Cardiac fibroblast (primary cell): ENCODE results near the gene SRRD.

Source experiments
- DNase-seq, 2 donors: peaks; one replicate each; pipeline versions ENCODE4 v3.0.0 to v3.0.0-alpha.2; 2010; ENCODE audit warnings: low read depth in 2 of 2
- H3K4me3 ChIP-seq, 2 donors: replicated peaks in 1 of 2; 1 replicate in 1 of 2; 2 replicates in 1 of 2; pipeline ENCODE4 v1.5.1; 2011; ENCODE audit warnings: low read depth in 2 of 2, low read length in 2 of 2, mild to moderate bottlenecking in 2 of 2, moderate library complexity in 1 of 2
- TF ChIP-seq, protein P1 (sequence below): IDR thresholded peaks from one replicate; pipeline ENCODE4 v1.5.1; 2011; ENCODE audit warnings: low read depth, mild to moderate bottlenecking, low read length, inconsistent platforms

Gene SRRD

DNA sequence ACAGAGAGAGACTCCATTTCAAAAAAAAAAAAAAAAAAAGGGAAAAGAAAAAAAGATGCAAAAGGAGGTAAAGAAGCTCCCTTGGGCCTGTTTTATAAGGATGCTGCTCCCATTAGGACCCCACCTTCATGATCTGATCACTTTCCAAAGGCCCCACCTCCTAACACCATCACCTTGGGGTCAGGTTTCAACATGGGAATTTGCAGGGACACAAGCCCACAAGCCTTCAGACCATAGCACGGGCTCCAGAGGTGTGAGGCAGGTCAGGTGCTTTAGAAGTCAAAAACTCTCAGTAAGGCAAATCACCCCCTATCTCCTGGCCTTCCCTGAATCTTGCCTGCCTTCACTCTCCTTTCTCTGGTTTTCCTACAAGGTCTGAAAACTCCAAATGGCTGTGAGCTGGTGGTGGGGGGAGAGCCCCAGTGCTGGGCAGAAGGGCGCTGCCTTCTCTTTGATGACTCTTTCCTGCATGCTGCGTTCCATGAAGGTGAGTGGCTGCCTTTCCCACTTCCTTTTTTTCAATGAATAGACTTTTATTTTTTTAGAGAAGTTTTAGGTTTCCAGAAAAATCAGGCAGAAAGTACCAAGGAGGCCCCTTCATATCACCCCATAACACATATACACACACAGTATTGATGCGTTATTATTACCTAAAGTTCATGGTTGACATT lies 41.5 kb upstream of the SRRD start:
- TF ChIP-seq, protein P1, sequence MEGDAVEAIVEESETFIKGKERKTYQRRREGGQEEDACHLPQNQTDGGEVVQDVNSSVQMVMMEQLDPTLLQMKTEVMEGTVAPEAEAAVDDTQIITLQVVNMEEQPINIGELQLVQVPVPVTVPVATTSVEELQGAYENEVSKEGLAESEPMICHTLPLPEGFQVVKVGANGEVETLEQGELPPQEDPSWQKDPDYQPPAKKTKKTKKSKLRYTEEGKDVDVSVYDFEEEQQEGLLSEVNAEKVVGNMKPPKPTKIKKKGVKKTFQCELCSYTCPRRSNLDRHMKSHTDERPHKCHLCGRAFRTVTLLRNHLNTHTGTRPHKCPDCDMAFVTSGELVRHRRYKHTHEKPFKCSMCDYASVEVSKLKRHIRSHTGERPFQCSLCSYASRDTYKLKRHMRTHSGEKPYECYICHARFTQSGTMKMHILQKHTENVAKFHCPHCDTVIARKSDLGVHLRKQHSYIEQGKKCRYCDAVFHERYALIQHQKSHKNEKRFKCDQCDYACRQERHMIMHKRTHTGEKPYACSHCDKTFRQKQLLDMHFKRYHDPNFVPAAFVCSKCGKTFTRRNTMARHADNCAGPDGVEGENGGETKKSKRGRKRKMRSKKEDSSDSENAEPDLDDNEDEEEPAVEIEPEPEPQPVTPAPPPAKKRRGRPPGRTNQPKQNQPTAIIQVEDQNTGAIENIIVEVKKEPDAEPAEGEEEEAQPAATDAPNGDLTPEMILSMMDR = no peak
- no peak overlapping the region for H3K4me3 ChIP-seq
- peak in 1 of 2 donors; percentile 13 for DNase-seq

GRCh38 chr22:26443901-26444690 lies 39.6 kb upstream of the SRRD start:
- DNase-seq = no peak
- TF ChIP-seq, protein P1 = no peak
- H3K4me3 ChIP-seq = no peak overlapping the region

DNA sequence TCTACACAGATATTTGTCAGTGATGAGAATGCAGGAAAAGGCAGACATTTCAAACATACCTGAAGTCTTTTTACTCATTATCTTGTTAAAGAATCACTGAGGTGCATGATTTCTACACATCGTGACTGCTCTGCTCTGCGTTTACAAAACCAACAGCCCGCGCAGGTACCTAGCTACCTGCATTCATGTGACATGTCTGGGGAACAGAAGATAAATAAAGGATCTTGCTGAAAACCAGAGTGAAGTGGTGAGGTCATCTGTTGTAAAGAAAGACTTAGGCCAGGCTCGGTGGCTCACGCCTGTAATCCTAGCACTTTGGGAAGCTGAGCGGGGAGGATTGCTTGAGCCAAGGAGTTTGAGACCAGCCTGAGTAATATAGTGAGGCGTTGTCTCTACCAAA lies 38.9 kb upstream of the SRRD start:
- DNase-seq = no peak
- no peak overlapping the region for H3K4me3 ChIP-seq
- TF ChIP-seq, protein P1 = no peak

DNA sequence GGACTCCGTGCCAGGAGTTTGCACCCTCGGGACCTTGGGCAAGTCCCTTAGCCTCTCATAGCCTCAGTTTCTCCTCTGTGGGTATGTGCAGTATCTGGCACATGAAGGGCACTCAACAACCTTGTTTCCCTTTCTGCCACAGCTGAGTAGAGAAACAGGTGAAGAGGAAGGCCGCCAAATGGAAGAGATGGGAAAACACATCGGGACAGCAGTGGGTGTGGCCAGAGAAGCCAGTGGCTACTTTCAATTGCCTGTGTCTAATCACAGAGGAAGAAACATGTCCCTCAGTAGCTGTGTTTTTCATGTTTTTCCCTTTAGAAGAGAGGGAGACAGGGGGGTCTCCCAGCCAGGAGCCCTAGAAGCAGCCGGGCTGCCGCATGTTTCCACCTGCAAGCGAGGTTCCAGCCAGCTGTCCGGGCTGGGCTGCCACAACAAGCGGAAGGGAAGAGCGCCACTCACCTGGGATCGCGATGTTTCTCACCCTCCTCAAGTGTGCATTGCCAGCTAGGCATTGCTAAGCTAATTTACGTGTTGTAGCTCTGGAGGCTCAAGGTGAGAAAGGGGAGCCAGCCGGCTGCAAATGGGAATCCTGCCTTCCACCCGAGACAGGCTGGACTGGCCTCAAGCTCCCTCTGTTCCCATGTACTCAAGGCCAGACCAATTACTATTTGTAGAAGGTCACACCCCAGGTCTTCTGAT lies 38.0 kb upstream of the SRRD start:
- TF ChIP-seq, protein P1 = no peak
- DNase-seq = no peak
- no peak overlapping the region for H3K4me3 ChIP-seq

DNA sequence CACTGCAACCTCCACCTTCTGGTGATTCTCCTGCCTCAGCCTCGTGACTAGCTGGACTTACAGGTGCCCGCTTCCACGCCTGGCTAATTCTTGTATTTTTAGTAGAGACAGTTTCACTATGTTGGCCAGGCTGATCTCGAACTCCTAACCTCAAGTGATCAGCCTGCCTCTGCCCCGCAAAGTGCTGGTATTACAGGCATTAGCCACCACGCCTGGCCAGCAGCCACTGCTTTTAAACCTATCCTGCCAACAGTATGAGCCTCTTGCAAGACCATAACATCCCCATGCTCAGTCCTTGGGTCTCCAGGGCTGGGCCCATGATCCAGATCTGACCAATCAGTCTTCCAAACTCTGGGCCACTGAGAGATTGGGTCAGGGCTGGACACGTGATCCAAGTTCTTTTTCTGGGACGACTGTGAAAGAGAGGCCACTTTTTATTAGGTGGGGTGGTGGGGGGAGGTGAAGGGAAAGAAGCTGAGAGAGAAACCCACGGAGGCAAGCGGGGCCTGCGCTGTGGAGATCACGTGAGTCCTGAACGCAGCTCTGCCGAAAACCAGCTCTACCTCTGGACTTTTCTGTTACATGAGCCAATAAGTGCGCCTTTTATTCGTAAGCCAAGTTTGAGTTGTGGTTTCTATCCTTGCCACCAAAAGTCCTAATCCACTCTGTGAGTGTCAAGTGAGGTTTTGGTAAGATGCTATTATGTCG lies 36.7 kb upstream of the SRRD start:
- H3K4me3 ChIP-seq = no peak overlapping the region
- no peak for DNase-seq
- TF ChIP-seq, protein P1 = no peak

- no peak for DNase-seq
- TF ChIP-seq, protein P1 = no peak
- no peak overlapping the region for H3K4me3 ChIP-seq
Measured at GRCh38 chr22:26447584-26448329, 35.9 kb upstream of the SRRD start.
